ENCODE measurements around the gene DHH. TPM values are rescaled to one million over a fixed set of nuclear protein-coding genes. Genes with fewer than 3 reads are reported as not detected.

DHH gene
- total RNA-seq, 1 experiment from 2014 or later: not detected

- ChIA-PET CTCF (interaction anchor here (0.6 to 2.4 kb wide), 10 partner anchors 9 to 803 kb away, joined by 3 to 11 read pairs (median 4); no protein-coding TSS in a partner anchor), POLR2A (interaction anchor here (0.9 to 4.8 kb wide), 5 partner anchors 19 to 174 kb away, joined by 3 to 24 read pairs (median 3); partner anchors contain the start of gene LMBR1L)
- Mint-ChIP-seq H3K27me3 (ENCODE audit: insufficient read depth, unreplicated experiment) (no peaks in the 10 kb centered on the region), H3K9me3 (ENCODE audit: unreplicated experiment) (no peaks in the 10 kb centered on the region), H3K36me3 (ENCODE audit: insufficient read depth, unreplicated experiment) (peaks cover 3% of the 10 kb centered on the region), H3K27ac (ENCODE audit: low read depth, unreplicated experiment) (no peak overlapping the region), H3K4me1 (ENCODE audit: insufficient read depth, unreplicated experiment) (peaks cover 14% of the 10 kb centered on the region), H3K4me3 (ENCODE audit: unreplicated experiment) (no peak overlapping the region)
- no peak for TF ChIP-seq CTCF (IDR thresholded peaks at IDR 0.05; ENCODE audit: unreplicated experiment)
- intact Hi-C loops (cut with micrococcal nuclease): no loop called here
- no TSS peak for BruUV-seq (replicated peaks)
- no peak for DNase-seq (ENCODE audit: unreplicated experiment)
Observed at GRCh38 chr12:49091056-49091835, 3.4 kb downstream of the DHH start.

- H3K9me3 Mint-ChIP-seq (ENCODE audit: unreplicated experiment): no peaks in the 10 kb centered on the region
- BruUV-seq (replicated peaks): no TSS peak
- no peak overlapping the region for H3K27ac Mint-ChIP-seq (ENCODE audit: low read depth, unreplicated experiment)
- no peaks in the 10 kb centered on the region for H3K36me3 Mint-ChIP-seq (ENCODE audit: insufficient read depth, unreplicated experiment)
- H3K4me3 Mint-ChIP-seq (ENCODE audit: unreplicated experiment): no peak overlapping the region
- CTCF ChIA-PET: interaction anchor here (0.6 to 4.6 kb wide), 12 partner anchors 11 to 145 kb away, joined by 3 to 99 read pairs (median 25); partner anchors contain the start of gene LMBR1L
- H3K27me3 Mint-ChIP-seq (ENCODE audit: insufficient read depth, unreplicated experiment): no peaks in the 10 kb centered on the region
- TF ChIP-seq CTCF (IDR thresholded peaks at IDR 0.05; ENCODE audit: unreplicated experiment): no peak
- H3K4me1 Mint-ChIP-seq (ENCODE audit: insufficient read depth, unreplicated experiment): peaks cover 13% of the 10 kb centered on the region
- DNase-seq (ENCODE audit: unreplicated experiment): no peak
- POLR2A ChIA-PET: interaction anchor here (0.6 to 4.8 kb wide), 5 partner anchors 12 to 41 kb away, joined by 3 to 24 read pairs (median 4); partner anchors contain the start of genes LMBR1L and TUBA1B
- intact Hi-C loops (cut with micrococcal nuclease): loop anchor here (2.0 kb wide), 1 partner anchor 21 kb away; the partner anchor contains the start of gene RHEBL1
Observed at GRCh38 chr12:49089821-49090773, 4.5 kb downstream of the DHH start.

- H3K36me3 Mint-ChIP-seq (ENCODE audit: insufficient read depth, unreplicated experiment): no peaks in the 10 kb centered on the region
- CTCF ChIA-PET: interaction anchor here (0.6 to 4.6 kb wide), 33 partner anchors 8 to 468 kb away, joined by 3 to 99 read pairs (median 9); partner anchors contain the start of genes KMT2D, LMBR1L and RHEBL1
- H3K4me3 Mint-ChIP-seq (ENCODE audit: unreplicated experiment): no peak overlapping the region
- POLR2A ChIA-PET: interaction anchor here (0.7 to 2.3 kb wide), 12 partner anchors 11 to 146 kb away, joined by 3 to 19 read pairs (median 4); partner anchors contain the start of genes LMBR1L, RHEBL1 and TUBA1B
- TF ChIP-seq CTCF (IDR thresholded peaks at IDR 0.05; ENCODE audit: unreplicated experiment): no peak
- H3K9me3 Mint-ChIP-seq (ENCODE audit: unreplicated experiment): no peaks in the 10 kb centered on the region
- no TSS peak for BruUV-seq (replicated peaks)
- no peak overlapping the region for H3K27ac Mint-ChIP-seq (ENCODE audit: low read depth, unreplicated experiment)
- intact Hi-C loops (cut with micrococcal nuclease): loop anchor here (1.0 to 2.0 kb wide), 3 partner anchors 20 to 146 kb away; partner anchors contain the start of gene RHEBL1
- no peaks in the 10 kb centered on the region for H3K27me3 Mint-ChIP-seq (ENCODE audit: insufficient read depth, unreplicated experiment)
- peaks cover 8% of the 10 kb centered on the region for H3K4me1 Mint-ChIP-seq (ENCODE audit: insufficient read depth, unreplicated experiment)
- DNase-seq (ENCODE audit: unreplicated experiment): no peak
Observed at GRCh38 chr12:49088932-49089330, 5.7 kb downstream of the DHH start.

All from MCF 10A (cell line).